Measurements from ENCODE around the gene CYB561.

DNA sequence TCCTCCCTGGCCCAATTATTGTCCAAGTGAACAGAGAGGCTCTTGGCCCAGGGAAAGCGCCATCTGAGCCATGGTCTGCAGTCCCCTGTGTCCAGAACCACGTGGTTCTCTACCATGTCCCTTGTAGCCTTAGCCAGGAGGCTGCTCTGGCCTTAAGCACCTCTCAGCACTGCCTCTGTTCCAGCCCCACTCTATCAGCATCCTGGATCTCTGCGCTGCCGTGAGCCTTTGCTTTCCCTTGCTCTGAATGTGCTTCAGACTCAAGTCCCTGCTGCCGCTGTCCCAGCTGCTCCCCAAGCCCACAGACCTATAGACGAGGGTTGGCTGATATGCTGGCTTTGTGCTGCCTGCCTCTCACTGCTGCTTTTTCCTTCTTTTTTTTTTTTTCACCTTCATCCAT lies 33.9 kb downstream of the CYB561 start:
- TF ChIP-seq, protein P1, sequence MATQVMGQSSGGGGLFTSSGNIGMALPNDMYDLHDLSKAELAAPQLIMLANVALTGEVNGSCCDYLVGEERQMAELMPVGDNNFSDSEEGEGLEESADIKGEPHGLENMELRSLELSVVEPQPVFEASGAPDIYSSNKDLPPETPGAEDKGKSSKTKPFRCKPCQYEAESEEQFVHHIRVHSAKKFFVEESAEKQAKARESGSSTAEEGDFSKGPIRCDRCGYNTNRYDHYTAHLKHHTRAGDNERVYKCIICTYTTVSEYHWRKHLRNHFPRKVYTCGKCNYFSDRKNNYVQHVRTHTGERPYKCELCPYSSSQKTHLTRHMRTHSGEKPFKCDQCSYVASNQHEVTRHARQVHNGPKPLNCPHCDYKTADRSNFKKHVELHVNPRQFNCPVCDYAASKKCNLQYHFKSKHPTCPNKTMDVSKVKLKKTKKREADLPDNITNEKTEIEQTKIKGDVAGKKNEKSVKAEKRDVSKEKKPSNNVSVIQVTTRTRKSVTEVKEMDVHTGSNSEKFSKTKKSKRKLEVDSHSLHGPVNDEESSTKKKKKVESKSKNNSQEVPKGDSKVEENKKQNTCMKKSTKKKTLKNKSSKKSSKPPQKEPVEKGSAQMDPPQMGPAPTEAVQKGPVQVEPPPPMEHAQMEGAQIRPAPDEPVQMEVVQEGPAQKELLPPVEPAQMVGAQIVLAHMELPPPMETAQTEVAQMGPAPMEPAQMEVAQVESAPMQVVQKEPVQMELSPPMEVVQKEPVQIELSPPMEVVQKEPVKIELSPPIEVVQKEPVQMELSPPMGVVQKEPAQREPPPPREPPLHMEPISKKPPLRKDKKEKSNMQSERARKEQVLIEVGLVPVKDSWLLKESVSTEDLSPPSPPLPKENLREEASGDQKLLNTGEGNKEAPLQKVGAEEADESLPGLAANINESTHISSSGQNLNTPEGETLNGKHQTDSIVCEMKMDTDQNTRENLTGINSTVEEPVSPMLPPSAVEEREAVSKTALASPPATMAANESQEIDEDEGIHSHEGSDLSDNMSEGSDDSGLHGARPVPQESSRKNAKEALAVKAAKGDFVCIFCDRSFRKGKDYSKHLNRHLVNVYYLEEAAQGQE (IDR thresholded peaks at IDR 0.05; ENCODE audit: insufficient read depth in 1 of 2, low read depth in 2 of 2, low read length in 2 of 2): no peak
- TF ChIP-seq SIN3A (IDR thresholded peaks at IDR 0.05; ENCODE audit: borderline replicate concordance, insufficient read depth, low read length) (no peak), FOXP2 (optimal IDR thresholded peaks at IDR 0.05; ENCODE audit: borderline replicate concordance, extremely low read depth, extremely low read length, insufficient read depth) (no peak)
